ENCODE measurements around the gene RAPGEF1. TPM values are rescaled to one million over a fixed set of nuclear protein-coding genes. Genes with fewer than 3 reads are reported as not detected.

The RAPGEF1 gene
- polyA plus RNA-seq, 2 of the 4 experiments (the other 2 are of a cell fraction), result 21.6 to 27.7 TPM

DNA sequence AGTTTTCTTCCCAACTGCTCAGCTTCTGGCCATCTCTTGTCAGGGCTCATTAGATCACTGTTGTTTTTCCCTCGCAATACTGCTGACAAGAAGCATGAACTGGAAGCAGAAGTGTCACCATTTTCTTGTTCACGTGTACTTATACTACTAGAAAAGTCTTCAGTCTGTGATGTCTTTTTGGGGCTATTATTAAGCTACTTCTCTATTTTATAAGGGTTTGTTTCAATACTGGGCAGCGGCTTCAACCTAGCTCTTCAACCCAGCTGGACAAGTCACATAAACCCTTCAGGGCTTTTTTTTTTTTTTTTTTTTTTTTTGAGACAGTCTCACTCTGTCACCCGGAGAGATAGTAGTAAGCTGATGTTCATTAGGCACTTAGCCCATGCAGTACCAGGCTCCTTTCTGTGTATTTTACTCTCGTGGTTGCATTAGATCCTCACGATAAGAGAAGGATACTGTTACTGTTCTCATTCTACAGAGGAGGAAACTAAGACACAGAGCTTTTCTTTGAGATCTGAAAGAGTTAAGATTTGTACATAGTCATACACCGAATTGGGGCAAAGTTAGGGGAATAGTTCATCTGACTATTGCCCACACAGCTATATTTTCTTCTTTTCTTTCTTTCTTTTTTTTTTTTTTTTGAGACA lies 20.5 kb downstream of the RAPGEF1 start:
- DNase-seq (ENCODE audit: low read depth in 1 of 2, low spot score in 1 of 2), result no peak
- no peak overlapping the region for H3K27ac ChIP-seq
- no peak overlapping the region for H3K4me2 ChIP-seq
- WGBS (ENCODE audit: missing lambda C conversion rate), result 73% methylated on average over 7 of the region's 7 CpGs
- POLR2A ChIA-PET, result no interaction called here
- H3K9me3 ChIP-seq, result no peaks in the 10 kb centered on the region
- FAIRE-seq, result no peak
- ATAC-seq, result no peak
- CTCF ChIA-PET, result interaction anchor here (0.7 to 1.9 kb wide), 6 partner anchors 8 to 128 kb away, joined by 3 to 7 read pairs (median 4); partner anchors contain the start of gene RAPGEF1
- H3K4me1 ChIP-seq, result peaks cover 6% of the 10 kb centered on the region; the same call in 2 of the 3 replicates
- no peak for TF ChIP-seq CBX8 (IDR thresholded peaks at IDR 0.05)
- TF ChIP-seq CHD2 (IDR thresholded peaks at IDR 0.05; ENCODE audit: low read length, partially characterized antibody), result no peak
- TF ChIP-seq HOXB13 (CRISPR knock-in tag; IDR thresholded peaks at IDR 0.05; ENCODE audit: low read depth), result no peak
- no peak for TF ChIP-seq RNF2 (IDR thresholded peaks at IDR 0.05; ENCODE audit: borderline replicate concordance, low read depth)
- no peak for TF ChIP-seq EHMT2 (IDR thresholded peaks at IDR 0.05; ENCODE audit: low read depth)
- TF ChIP-seq, protein P1, sequence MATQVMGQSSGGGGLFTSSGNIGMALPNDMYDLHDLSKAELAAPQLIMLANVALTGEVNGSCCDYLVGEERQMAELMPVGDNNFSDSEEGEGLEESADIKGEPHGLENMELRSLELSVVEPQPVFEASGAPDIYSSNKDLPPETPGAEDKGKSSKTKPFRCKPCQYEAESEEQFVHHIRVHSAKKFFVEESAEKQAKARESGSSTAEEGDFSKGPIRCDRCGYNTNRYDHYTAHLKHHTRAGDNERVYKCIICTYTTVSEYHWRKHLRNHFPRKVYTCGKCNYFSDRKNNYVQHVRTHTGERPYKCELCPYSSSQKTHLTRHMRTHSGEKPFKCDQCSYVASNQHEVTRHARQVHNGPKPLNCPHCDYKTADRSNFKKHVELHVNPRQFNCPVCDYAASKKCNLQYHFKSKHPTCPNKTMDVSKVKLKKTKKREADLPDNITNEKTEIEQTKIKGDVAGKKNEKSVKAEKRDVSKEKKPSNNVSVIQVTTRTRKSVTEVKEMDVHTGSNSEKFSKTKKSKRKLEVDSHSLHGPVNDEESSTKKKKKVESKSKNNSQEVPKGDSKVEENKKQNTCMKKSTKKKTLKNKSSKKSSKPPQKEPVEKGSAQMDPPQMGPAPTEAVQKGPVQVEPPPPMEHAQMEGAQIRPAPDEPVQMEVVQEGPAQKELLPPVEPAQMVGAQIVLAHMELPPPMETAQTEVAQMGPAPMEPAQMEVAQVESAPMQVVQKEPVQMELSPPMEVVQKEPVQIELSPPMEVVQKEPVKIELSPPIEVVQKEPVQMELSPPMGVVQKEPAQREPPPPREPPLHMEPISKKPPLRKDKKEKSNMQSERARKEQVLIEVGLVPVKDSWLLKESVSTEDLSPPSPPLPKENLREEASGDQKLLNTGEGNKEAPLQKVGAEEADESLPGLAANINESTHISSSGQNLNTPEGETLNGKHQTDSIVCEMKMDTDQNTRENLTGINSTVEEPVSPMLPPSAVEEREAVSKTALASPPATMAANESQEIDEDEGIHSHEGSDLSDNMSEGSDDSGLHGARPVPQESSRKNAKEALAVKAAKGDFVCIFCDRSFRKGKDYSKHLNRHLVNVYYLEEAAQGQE (IDR thresholded peaks at IDR 0.05), result no peak
- no peak for TF ChIP-seq ZFP36 (IDR thresholded peaks at IDR 0.05; ENCODE audit: borderline replicate concordance, partially characterized antibody)
- H3K4me3 ChIP-seq, result no peak overlapping the region

DNA sequence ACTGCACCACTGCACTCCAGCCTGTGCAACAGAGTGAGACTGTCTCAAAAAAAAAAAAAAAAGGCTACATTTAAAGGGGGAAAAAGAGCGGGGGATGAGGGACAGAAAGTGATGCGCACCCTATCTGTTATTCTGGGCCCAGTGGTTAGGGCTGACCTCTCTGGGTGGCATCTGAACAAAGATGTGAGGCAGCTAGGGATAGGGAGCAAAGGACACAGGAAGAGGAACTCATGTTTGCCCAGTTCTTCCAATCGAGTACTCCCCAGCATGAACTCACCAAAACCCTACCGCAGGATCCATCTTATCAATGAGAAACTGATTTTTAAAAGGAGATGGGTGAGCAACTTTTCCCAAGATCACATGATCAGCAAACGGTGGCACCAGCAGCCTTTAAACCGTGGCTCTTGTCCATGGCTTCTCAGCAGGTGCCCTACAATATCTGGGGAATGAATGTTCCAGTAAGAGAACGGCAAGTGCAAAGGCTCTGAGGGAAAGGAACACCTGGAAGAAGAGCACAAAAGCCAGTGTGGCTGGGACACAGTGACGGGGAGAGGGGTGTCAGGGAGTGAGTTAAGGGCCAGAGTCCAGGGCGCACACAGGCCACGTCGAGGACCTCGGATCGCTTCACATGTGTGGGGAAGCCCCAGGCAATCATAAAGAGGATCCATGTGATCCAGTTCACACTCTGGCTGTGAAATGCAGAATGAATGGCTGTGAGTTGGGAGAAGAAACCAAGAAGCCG lies 22.0 kb downstream of the RAPGEF1 start:
- WGBS (ENCODE audit: missing lambda C conversion rate), result 85% methylated on average over 14 of the region's 14 CpGs

DNA sequence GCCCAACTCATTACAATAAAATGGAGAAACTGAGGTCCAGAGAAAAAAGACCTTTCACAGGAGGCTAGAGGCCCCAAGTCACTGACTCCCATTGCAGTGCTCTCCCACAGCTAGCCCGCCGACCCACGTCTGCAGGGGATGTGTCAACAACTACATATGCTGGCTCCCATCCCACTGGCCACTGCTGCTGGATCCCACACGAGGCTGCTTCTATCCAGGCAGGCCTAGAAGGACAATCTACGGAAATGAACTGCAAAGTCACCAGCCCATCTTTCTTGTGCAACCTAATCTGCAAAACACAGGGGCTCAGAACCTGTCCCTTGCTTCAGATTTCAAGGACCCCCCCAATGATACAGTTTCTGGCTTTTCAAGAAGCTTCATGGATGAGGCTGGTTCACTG lies 24.0 kb downstream of the RAPGEF1 start:
- Histone ChIP-seq H3K4me3 (no peak overlapping the region), H3K4me2 (no peak overlapping the region), H3K9me3 (no peaks in the 10 kb centered on the region), H3K27ac (no peak overlapping the region), H3K4me1 (peaks cover 21% of the 10 kb centered on the region; the same call in 2 of the 3 replicates)
- ChIA-PET CTCF (interaction anchor here (0.8 to 1.8 kb wide), 5 partner anchors 10 to 104 kb away, joined by 3 to 5 read pairs (median 3); no protein-coding TSS in a partner anchor), POLR2A (no interaction called here)
- DNase-seq (ENCODE audit: low read depth in 1 of 2, low spot score in 1 of 2) (no peak), FAIRE-seq (no peak), ATAC-seq (no peak)
- TF ChIP-seq, protein P2, sequence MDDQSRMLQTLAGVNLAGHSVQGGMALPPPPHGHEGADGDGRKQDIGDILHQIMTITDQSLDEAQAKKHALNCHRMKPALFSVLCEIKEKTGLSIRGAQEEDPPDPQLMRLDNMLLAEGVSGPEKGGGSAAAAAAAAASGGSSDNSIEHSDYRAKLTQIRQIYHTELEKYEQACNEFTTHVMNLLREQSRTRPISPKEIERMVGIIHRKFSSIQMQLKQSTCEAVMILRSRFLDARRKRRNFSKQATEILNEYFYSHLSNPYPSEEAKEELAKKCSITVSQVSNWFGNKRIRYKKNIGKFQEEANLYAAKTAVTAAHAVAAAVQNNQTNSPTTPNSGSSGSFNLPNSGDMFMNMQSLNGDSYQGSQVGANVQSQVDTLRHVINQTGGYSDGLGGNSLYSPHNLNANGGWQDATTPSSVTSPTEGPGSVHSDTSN (IDR thresholded peaks at IDR 0.05), result no peak
- TF ChIP-seq RFX5 (IDR thresholded peaks at IDR 0.05) (no peak), KDM5A (IDR thresholded peaks at IDR 0.05) (no peak), HOXA7 (CRISPR knock-in tag; IDR thresholded peaks at IDR 0.05) (no peak), CHD2 (IDR thresholded peaks at IDR 0.05; ENCODE audit: low read length, partially characterized antibody) (no peak), RAD21 (conservative IDR thresholded peaks at IDR 0.05 in 1 of 2, IDR thresholded peaks at IDR 0.05 in 1 of 2) (no peak), TP53 (CRISPR knock-in tag; IDR thresholded peaks at IDR 0.05) (no peak), EHF (CRISPR knock-in tag; IDR thresholded peaks at IDR 0.05) (no peak), CEBPB (IDR thresholded peaks at IDR 0.05) (no peak), FOXS1 (CRISPR knock-in tag; IDR thresholded peaks at IDR 0.05) (no peak)
- TF ChIP-seq, protein P3, sequence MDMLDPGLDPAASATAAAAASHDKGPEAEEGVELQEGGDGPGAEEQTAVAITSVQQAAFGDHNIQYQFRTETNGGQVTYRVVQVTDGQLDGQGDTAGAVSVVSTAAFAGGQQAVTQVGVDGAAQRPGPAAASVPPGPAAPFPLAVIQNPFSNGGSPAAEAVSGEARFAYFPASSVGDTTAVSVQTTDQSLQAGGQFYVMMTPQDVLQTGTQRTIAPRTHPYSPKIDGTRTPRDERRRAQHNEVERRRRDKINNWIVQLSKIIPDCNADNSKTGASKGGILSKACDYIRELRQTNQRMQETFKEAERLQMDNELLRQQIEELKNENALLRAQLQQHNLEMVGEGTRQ (IDR thresholded peaks at IDR 0.05), result no peak
- TF ChIP-seq, protein P4, sequence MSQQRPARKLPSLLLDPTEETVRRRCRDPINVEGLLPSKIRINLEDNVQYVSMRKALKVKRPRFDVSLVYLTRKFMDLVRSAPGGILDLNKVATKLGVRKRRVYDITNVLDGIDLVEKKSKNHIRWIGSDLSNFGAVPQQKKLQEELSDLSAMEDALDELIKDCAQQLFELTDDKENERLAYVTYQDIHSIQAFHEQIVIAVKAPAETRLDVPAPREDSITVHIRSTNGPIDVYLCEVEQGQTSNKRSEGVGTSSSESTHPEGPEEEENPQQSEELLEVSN (IDR thresholded peaks at IDR 0.05; ENCODE audit: borderline replicate concordance, low read depth), result no peak
- TF ChIP-seq, protein P5, sequence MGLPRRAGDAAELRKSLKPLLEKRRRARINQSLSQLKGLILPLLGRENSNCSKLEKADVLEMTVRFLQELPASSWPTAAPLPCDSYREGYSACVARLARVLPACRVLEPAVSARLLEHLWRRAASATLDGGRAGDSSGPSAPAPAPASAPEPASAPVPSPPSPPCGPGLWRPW (IDR thresholded peaks at IDR 0.05), result no peak
- TF ChIP-seq, protein P6, sequence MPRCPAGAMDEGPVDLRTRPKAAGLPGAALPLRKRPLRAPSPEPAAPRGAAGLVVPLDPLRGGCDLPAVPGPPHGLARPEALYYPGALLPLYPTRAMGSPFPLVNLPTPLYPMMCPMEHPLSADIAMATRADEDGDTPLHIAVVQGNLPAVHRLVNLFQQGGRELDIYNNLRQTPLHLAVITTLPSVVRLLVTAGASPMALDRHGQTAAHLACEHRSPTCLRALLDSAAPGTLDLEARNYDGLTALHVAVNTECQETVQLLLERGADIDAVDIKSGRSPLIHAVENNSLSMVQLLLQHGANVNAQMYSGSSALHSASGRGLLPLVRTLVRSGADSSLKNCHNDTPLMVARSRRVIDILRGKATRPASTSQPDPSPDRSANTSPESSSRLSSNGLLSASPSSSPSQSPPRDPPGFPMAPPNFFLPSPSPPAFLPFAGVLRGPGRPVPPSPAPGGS (IDR thresholded peaks at IDR 0.05), result no peak
- 89% methylated on average over 5 of the region's 5 CpGs for WGBS (ENCODE audit: missing lambda C conversion rate)

More for the DNA sequence above, 22.0 kb downstream of the RAPGEF1 start:
- POLR2A ChIA-PET, result no interaction called here
- CTCF ChIA-PET, result interaction anchor here (0.7 to 1.8 kb wide), 8 partner anchors 8 to 126 kb away, joined by 3 to 7 read pairs (median 4); no protein-coding TSS in a partner anchor
- Histone ChIP-seq H3K4me3 (no peak overlapping the region), H3K9me3 (no peaks in the 10 kb centered on the region), H3K4me2 (no peak overlapping the region), H3K4me1 (peaks cover 19% of the 10 kb centered on the region; the same call in 2 of the 3 replicates), H3K27ac (no peak overlapping the region)
- DNase-seq (ENCODE audit: low read depth in 1 of 2, low spot score in 1 of 2) (no peak), FAIRE-seq (no peak), ATAC-seq (no peak)
- TF ChIP-seq TP53 (CRISPR knock-in tag; IDR thresholded peaks at IDR 0.05), result no peak
- TF ChIP-seq CBX8 (IDR thresholded peaks at IDR 0.05), result no peak
- TF ChIP-seq HOXA7 (CRISPR knock-in tag; IDR thresholded peaks at IDR 0.05), result no peak
- no peak for TF ChIP-seq RAD21 (conservative IDR thresholded peaks at IDR 0.05 in 1 of 2, IDR thresholded peaks at IDR 0.05 in 1 of 2)
- TF ChIP-seq NR3C1 (IDR thresholded peaks at IDR 0.05), result no peak
- TF ChIP-seq PHF8 (IDR thresholded peaks at IDR 0.05; ENCODE audit: borderline replicate concordance, low read depth), result no peak
- no peak for TF ChIP-seq ZFP36 (IDR thresholded peaks at IDR 0.05; ENCODE audit: borderline replicate concordance, partially characterized antibody)
- TF ChIP-seq NPAS2 (CRISPR knock-in tag; IDR thresholded peaks at IDR 0.05; ENCODE audit: borderline replicate concordance), result no peak
- TF ChIP-seq FOSB (CRISPR knock-in tag; IDR thresholded peaks at IDR 0.05), result no peak
- no peak for TF ChIP-seq POLR2AphosphoS2 (conservative IDR thresholded peaks at IDR 0.05; ENCODE audit: low read length)
- TF ChIP-seq SMC3 (IDR thresholded peaks at IDR 0.05), result no peak
